ENCODE measurements around the gene CTNND2.
"Not testable (repeated sequence)": the region's sequence is repeated elsewhere in the genome, so short reads cannot be mapped to it uniquely, and the experiment has no call there.

CTNND2 gene

DNA sequence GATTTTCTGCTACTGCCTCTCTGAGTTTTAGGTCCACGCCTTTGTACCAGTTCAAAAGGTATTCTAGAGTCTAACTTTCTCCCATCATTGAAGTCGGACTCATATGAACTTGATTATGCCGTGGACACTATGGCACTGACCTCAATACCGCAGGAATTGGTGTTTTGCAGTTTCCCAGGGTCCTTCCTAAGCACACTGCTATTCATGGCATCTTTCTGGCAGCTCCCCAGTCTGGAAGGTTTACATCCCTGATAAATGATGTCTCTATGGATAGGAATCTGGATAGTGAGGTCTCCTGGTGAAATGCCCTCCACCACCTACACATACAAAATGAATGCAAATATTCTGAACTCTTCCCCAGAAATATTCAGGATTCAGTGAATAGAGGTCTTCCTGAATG is 422.2 kb downstream of the CTNND2 start:
- no peak for DNase-seq (ENCODE audit: low read depth in 4 of 4, low spot score in 1 of 4)

DNA sequence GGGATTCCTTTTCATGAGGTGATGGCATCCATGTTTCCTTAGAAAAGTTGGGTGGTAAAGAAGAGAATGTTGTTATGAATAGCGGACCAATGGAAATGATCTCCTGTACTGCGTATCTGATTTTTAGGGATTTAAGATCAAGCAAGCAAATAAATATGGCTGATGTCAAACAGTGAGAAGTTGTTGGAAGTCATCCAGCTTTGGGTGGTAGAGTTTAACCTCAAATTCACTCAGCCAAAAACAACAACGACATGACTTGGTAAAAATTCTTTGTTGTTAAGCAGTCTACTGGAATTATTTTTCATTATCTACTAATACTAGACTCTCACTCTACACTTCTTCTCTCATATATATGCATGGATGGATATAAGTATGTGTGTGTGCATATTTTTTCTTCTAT is 426.5 kb downstream of the CTNND2 start:
- no peak for DNase-seq (ENCODE audit: low read depth in 4 of 4, low spot score in 1 of 4)

DNA sequence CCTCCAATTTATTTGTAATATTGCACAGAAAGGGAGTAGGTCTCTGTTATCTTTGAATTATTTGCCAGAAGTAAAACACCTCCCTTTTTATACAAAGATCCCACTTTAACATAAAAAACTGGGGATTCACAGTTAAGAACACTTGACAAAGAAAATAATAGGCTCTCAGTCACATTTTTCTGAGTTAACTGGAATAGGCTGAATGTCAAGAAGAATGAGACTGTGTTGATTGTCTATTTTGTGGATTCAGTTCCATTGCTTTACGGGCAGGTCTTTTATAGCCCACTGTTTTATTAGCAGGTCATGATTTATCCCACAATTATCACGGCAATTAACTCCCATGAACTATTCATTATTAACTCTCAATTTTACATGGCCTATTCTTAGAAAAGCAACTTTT is 427.4 kb downstream of the CTNND2 start:
- DNase-seq (ENCODE audit: low read depth in 4 of 4, low spot score in 1 of 4) = no peak

DNA sequence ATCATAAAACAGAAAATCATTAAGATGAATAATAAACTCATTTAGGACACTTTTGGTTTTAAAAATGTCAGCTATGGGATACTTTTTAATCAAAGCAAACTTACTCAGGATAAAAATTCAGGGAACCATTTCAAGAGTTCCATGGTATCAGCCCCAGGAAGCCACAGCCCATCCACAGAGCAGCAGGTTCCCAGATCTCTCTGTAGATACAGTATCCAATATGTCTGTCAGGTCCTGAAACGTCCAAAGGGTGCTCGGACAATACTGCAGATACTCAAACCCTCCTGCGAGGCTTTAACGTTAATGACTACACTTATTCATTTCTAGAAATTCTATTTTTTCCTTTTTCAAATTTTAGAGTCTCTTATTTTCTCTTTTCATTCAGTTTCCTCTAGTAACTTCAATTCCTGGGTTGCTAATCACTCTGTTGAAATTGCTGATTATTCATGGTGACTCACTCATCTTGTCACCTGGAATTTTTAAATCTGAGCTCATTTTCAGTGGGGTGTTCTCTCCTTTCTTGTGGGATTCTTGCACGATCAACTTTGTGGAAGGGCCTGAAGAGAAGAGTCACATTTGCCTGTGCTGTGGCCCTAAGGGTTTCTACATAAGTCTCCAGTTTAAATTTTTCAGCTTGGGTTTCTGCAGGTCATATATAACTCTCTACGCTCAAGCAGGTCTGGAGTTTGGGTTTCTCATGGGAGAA is 435.8 kb downstream of the CTNND2 start:
- DNase-seq (ENCODE audit: low read depth in 4 of 4, low spot score in 1 of 4) = no peak

DNA sequence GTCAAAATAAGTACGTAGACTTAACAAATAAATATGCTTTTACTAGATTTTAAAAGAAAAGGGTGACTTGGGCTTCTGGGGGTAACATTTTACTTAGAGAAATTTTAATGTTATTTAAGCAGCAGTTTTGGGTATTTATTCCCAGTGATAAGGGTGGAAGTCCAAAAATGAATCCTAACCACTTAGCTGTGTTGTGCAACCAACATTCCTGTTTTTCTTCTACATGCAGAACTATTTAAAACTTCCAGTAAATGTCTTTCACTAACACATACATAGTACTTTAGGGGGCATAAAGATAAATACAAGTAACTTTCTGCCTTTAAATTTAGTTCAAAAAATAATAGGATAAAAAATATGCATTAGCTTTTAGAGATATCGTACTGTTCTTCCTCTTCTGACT is 436.7 kb downstream of the CTNND2 start:
- DNase-seq (ENCODE audit: low read depth in 4 of 4, low spot score in 1 of 4) = no peak

DNA sequence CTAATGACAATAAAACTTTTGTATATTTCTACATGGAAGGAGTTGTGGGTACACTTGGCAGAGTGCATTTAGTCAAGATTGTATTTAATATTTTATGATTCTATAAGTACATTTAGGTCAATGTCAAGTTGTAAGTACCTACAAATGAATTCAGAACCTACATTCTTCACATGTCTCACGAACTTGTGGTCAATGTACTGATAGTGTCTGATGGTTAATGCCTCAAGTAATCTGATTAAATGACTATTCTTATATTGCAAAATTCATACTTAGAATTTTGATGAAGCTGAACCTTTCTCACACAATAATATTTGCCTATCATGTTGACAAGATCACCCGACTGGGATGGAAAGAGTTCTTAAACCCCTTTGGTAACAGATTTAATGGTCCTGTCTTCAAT is 444.5 kb downstream of the CTNND2 start:
- no peak for DNase-seq (ENCODE audit: low read depth in 4 of 4, low spot score in 1 of 4)

DNA sequence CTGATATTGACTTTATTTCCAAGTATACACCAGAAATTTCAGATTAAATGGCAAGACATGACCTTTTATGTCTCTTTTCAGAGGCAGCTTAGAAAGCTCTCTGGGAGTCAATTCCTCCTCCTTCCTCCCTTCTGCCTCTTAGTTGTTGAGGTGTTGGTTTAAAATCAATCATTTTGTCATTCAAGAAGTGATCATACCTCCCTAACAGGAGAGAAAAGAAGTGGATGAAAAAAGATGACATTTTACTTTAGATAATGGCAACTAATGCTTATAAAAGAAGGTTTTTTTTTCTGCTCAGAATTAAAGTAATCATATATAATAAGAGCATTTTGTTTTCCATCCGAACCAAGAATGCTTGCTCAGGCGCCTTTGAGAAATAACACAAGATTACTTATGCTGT is 448.7 kb downstream of the CTNND2 start:
- no peak for DNase-seq (ENCODE audit: low read depth in 4 of 4, low spot score in 1 of 4)

DNA sequence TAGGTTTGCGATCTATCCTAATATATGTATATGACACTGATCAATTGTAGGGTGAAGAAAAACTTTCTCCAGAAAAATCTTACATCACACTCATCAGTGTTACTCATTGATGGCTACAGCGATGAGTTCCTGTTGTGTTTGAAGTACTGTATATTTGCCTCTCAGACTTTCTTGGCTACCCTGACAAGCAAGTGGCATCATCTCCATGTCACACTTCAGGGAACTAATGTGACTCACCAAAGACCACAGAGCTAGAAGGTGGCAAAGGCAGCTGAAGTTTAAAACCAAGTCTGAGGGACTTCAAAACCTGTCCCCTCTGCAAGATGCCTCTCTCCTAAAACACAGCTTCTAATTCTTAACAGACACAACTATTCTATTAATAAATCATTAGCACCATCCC is 451.4 kb downstream of the CTNND2 start:
- no peak for DNase-seq (ENCODE audit: low read depth in 4 of 4, low spot score in 1 of 4)

DNA sequence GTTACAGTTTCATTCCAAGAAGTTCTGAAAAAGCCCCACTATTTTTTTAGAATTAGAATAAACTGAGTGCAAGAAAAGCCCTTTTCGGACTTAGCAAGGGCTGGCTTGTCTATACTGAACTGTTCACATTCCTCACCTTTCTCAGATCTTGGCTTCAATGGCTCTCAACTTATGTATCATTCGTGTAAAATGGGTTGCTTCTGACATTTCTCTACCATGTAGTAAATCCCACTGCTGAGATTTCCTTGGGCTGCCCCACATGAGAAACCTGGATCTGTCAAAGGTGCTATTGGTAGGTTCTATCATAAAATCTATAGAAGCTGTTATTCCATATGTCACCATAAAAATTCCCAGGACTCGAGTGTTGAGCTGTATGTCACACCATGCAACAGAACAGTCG is 454.3 kb downstream of the CTNND2 start:
- DNase-seq (ENCODE audit: low read depth in 4 of 4, low spot score in 1 of 4) = no peak

DNA sequence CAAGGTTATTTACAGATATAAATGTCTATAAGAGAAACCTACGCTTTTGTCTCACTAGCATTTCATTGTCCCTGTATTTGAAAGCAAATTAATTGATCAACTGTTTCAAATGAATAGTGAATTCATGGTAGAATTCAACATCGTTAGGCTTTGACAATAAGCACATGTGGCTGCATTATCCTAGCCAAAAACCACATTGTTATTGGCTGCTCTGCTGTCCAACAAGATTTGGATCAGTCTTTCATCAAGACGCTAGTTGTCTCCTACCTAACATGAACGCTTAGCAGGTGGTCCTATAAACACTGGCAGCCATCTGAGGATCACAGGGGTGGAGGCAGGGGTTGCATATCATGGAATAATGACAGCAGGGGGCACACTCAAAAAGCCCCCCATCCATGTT is 455.0 kb downstream of the CTNND2 start:
- no peak for DNase-seq (ENCODE audit: low read depth in 4 of 4, low spot score in 1 of 4)

DNA sequence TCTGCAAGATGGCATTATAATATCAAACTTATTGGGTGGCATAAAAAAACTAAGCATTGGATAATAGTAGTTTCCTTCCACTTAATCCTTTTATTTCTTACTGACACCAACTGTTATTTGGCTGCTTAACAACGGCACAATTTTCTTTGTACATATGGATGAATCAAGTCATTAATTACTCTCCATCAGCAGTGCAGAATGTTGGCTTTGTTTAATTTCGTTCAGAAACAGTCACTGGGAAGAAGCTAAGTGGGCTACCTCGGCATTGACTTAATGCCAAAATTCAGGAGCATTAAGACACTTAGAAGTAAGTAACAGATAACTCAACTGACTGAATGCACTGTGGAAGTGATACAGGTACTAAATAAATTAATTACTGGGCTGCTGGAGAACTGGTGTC is 460.4 kb downstream of the CTNND2 start:
- DNase-seq (ENCODE audit: low read depth in 4 of 4, low spot score in 1 of 4) = no peak

DNA sequence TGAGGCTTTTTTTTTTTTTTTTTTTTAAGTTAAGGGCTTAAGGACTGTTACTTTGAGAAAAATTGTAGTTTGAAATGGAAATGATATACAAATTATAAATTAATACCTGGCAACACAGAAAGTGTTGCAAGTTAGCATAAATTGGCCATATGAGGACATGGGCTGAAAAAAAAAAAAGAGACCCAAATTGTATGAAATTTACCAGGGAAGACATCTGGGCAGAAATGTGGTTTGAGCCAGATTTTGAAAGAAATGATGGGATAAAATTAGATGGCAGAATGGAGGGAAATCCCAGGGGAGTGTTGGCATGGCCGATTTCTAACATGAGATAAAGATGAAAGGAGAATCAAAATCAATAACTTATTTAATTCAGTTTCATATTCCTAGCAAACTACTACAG is 472.1 kb downstream of the CTNND2 start:
- no peak for DNase-seq (ENCODE audit: low read depth in 4 of 4, low spot score in 1 of 4)

DNA sequence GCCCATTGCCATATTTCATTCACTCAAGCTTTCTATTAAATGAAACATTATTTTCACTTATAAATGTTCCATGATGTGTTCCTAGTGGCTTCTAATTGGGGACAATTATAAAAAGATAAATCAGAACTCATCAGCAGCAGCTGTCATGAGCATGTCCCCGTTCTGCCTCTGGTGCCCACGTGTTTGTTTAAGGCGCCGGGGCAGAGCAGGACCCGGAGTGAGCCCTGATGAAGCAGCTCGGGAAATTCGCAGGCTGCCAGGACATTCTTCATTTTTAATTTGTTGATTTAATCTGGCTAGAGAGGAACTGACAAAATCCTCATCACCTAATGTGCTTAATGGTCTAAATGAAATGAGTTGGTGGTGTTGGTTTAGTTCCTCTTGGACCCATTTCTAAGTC is 475.0 kb downstream of the CTNND2 start:
- DNase-seq (ENCODE audit: low read depth in 4 of 4, low spot score in 1 of 4) = no peak

DNA sequence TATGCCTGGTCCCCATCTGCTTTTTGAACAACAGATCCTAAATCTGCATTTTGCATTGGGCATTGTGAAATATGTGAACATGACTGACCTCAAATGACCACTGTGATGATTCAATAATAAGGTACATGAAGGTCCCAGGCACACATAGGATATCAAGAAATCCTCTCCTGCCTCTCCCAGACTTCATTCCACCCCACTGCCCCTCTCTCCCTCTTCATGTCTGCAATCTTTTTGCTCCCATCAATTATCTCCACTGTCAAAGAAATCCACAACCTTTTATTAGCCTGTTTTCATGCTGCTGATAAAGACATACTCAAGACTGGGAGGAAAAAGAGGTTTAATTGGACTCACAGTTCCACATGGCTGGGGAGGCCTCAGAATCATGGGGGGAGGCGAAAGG is 476.7 kb downstream of the CTNND2 start:
- no peak for DNase-seq (ENCODE audit: low read depth in 4 of 4, low spot score in 1 of 4)

DNA sequence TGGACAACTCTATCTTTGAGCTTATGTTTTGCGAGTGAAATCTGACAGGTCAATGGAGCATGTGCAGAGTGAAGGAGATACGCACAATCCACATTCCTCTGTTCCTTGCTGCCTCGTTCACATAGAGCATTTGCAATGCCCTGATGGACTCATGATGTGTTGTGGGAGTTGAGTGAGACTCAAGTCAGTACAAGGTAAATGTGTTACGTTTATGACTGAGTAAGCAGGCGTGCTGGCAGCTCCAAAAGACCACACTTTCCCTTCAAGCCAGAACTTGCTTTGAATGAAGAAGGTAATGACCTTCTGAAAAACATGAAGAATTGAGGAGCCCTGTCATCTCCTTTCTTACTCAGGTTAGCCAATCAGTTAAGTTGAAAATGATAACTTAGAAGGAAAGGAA is 477.8 kb downstream of the CTNND2 start:
- no peak for DNase-seq (ENCODE audit: low read depth in 4 of 4, low spot score in 1 of 4)

DNA sequence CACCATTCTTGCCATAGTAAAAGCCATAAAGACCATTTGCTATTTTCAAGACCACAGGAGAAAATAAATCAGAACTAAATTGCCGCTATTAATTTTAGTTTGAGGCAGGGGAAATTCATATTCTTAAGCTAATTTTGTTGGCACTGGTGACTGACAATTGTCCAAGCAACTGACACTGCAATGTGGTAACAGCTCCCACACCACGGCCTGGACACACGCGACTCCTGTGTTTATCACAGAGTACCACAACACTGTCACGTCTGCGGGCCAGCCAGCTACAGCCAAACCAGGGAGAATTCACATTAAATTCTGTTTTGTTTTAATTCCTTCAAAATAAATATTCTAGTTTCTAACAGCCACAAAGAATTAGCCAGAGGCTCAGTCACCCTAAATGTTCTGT is 481.9 kb downstream of the CTNND2 start:
- no peak for DNase-seq (ENCODE audit: low read depth in 4 of 4, low spot score in 1 of 4)

DNA sequence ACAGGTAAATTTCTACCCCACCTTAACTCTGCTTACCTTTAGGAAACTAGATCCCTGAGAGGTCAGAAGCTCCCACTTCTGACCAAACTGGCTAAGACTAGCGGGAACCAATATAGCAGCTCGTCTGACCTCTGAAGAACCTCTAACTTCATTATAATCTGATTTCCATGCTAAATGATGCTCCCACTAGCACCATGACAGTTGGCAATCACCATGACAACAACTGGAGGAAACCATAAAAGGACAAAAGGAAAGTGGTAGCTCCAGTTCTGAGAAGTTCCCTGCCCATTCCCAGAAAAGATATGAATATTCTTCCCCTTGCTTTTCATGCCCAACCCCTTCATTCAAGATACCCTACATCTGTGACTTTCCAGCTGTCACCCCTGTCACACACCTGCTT is 483.3 kb downstream of the CTNND2 start:
- no peak for DNase-seq (ENCODE audit: low read depth in 4 of 4, low spot score in 1 of 4)

DNA sequence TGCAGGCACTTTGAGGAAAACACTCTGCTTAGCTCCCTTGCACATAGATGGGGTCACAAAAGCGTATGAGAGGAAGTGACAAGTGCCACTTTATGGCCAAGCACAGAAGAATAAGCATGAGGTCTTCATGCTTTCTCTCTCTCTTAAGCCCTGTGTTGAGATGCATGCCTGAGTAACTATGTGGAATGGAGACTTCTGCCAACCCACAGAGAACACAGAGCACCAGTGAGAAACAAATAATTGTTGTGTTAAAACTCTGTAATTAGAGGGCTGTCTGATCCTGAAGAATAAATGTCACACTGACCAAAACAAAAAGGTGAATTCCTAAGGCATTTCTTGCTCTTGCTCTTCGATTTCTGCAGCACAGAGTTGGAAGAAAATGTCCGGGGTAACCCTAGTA is 488.5 kb downstream of the CTNND2 start:
- DNase-seq (ENCODE audit: low read depth in 4 of 4, low spot score in 1 of 4) = no peak

DNA sequence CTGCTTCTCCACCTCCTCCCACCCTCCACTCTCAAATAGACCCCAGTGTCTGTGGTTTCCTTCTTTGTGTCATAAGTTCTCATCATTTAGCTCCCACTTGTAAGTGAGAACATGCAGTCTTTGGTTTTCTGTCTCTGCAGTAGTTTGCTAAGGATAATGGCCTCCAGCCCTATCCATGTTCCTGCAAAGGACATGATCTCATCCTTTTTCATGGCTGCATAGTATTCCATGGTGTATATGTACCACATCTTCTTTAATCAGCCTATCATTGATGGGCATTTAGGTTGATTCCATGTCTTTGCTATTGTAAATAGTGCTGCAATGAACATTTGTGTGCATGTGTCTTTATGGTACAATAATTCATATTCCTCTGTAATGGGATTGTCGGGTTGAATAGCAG is 489.5 kb downstream of the CTNND2 start:
- DNase-seq (ENCODE audit: low read depth in 4 of 4, low spot score in 1 of 4) = not testable (repeated sequence)

DNA sequence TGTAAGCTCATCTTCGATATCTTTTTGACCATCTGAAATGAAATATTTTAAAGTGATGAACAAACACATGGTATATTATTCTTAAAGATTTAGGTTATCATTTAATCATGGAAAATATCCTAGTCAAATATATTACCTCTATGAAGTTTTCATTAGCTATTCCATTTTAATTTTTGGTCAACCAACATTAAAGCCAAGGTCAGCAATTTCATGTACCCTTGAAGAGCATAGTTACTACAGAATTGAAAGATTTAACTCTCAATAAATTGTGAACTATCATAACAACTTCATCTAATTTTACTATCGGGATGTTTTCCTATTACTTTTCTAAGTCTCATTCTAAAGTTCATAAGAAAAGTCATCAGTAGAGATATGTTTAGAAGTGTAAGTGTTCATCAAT is 492.6 kb downstream of the CTNND2 start:
- DNase-seq (ENCODE audit: low read depth in 4 of 4, low spot score in 1 of 4) = no peak

DNA sequence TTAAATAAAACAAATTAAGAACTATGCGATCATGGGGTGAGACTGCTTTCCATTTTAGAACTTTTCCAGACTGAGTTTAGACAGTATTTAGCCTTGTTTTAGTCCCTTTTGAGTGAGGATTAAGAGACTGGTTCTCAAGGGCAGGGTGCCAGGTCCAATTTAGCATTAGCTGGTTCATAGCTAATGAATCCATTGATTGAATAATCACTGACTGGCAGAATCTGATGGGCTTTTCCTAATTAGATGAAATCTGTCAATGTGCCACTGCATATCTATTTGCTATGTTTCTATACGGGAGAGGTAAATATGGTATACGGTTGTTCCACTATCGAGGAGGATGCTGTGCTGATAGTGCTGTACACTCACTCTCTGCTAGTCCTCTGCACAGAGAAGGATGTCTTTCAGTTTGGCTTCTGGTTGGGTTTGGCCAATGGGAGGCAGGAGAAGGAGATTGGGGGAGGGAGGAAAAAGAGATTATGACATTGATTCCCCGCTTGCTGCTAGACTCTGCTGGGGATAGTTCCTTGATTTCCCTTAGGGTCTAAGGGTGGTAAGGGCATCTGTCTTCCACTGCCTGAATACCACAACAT is 496.6 kb downstream of the CTNND2 start:
- DNase-seq (ENCODE audit: low read depth in 4 of 4, low spot score in 1 of 4) = no peak

DNA sequence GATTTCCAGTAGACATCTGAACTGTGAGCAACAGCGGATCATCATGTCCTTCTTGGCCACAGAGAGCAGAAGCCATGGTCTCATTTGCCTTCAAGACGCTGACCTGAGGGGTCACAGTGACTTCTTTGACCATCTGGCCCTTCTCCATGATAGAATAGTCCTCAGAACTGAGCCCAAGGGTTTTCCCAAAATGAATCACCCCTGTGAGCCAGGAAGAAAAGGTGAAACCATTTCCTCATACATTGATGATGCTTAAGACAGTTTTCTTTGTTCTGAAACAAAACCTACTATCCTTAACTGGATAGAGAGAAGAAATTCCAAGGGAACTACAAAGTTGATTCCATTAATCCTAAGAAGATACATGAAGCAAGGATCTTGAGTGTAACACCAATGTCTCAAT is 503.9 kb downstream of the CTNND2 start:
- no peak for DNase-seq (ENCODE audit: low read depth in 4 of 4, low spot score in 1 of 4)

DNA sequence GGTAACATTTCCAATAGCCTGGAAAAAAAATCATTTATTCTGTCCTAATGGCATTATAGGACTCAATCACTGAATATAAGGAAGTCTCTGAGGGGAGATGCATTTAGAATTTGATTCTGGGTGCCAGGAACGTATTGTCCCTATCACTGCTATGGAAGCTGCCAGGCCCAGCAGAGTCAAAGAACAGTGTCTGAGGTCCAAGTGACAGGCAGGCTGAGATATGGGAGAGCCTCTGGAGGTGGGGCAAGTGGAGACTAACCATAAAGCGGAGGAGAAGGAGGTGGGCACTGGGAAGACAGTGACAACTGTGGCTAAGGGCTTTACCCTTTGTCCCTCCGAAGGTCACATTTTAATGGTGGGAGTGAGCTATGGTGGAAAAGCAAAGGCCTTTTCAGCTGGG is 505.5 kb downstream of the CTNND2 start:
- DNase-seq (ENCODE audit: low read depth in 4 of 4, low spot score in 1 of 4) = no peak
